Fibroblast of villous mesenchyme (primary cell): ENCODE measurements around the gene COL5A2. TPM values are rescaled to one million over a fixed set of nuclear protein-coding genes. Genes with fewer than 3 reads are reported as not detected.

Experiments
- DNase-seq: peaks from one replicate; pipeline ENCODE4 v3.0.0-alpha.2; 2010; ENCODE audit warnings: low read depth
- H3K4me3 ChIP-seq: 2 replicates; pipeline ENCODE4 v1.5.1; 2011; ENCODE audit warnings: low read depth, mild to moderate bottlenecking, low read length
- CTCF ChIP-seq: IDR thresholded peaks from 2 replicates; pipeline ENCODE4 v1.5.1; 2012; ENCODE audit warnings: low read depth, mild to moderate bottlenecking, low read length; ENCODE audit not compliant: insufficient read depth
- total RNA-seq: library from RNA; depleted of rRNA; stranded (reverse); fragments of >200 nt; gene quantifications from 2 replicates; pipeline ENCODE4 v1.2.3, GENCODE V29; 2012

The COL5A2 gene
- total RNA-seq = 693 and 717 TPM in 2 replicates

GRCh38 chr2:189179570-189179950, at the start of gene COL5A2:
COL5A2 (minus strand) TSS chr2:189179761; CDS start chr2:189179604, 157 bp downstream.
- peak; percentile 94 for DNase-seq
- no peak for TF ChIP-seq CTCF

GRCh38 chr2:189226017-189226416, 46.5 kb upstream of the COL5A2 start:
- no peak for DNase-seq

More at GRCh38 chr2:189179570-189179950, at the start of gene COL5A2:
- H3K4me3 ChIP-seq = peak within 1 kb of the TSS; percentile 82

GRCh38 chr2:189225032-189225431, 45.5 kb upstream of the COL5A2 start:
- DNase-seq = no peak
- TF ChIP-seq CTCF = no peak
- no peak overlapping the region for H3K4me3 ChIP-seq

More at GRCh38 chr2:189226017-189226416, 46.5 kb upstream of the COL5A2 start:
- TF ChIP-seq CTCF = no peak
- H3K4me3 ChIP-seq = no peak overlapping the region

GRCh38 chr2:189222468-189223105, 43.0 kb upstream of the COL5A2 start:
- no peak overlapping the region for H3K4me3 ChIP-seq
- no peak for TF ChIP-seq CTCF
- DNase-seq = peak; percentile 36

GRCh38 chr2:189221811-189222467, 42.4 kb upstream of the COL5A2 start:
- peak; percentile 55 for DNase-seq
- no peak for TF ChIP-seq CTCF
- no peak overlapping the region for H3K4me3 ChIP-seq

GRCh38 chr2:189218236-189218635, 38.7 kb upstream of the COL5A2 start:
- no peak overlapping the region for H3K4me3 ChIP-seq
- no peak for DNase-seq
- no peak for TF ChIP-seq CTCF
